IMR-90 (cell line): Measurements from ENCODE around the gene SLC25A14. TPM values are rescaled to one million over a fixed set of nuclear protein-coding genes. Genes with fewer than 3 reads are reported as not detected.

ENCODE experiments used
- ATAC-seq: fragments of 200-7000 bp; cut with Tn5 transposase; 2 replicates; pipeline ENCODE4 v1.9.1; 2020; ENCODE audit warnings: low read depth, mild to moderate bottlenecking, moderate library complexity
- BruUV-seq: library from RNA; stranded (reverse); fragments of 400-500 nt; replicated peaks from 2 replicates; lab custom pipeline; 2021; lab: Mats Ljungman, UMichigan
- CTCF ChIA-PET: fragments of 300-600 bp; formaldehyde crosslinking; extraction: SDS; loops from one replicate; lab custom pipeline; 2021; ENCODE audit warnings: antibody characterized with exemption; lab: Yijun Ruan, JAX
- POLR2A ChIA-PET: fragments of 300-600 bp; sonication (Branson Sonifier 250); formaldehyde crosslinking; loops from one replicate; lab custom pipeline; 2022; ENCODE audit warnings: antibody characterized with exemption; ENCODE audit not compliant: unreplicated experiment; lab: Charles Lee
- DNase-seq: peaks from one replicate; pipeline ENCODE4 v3.0.0; 2013
- H2AFZ ChIP-seq: replicated peaks from 2 replicates; pipeline ENCODE3; 2013; ENCODE audit warnings: low read length, mild to moderate bottlenecking; ENCODE audit not compliant: poor library complexity
- H2AK5ac ChIP-seq: 2 replicates; pipeline ENCODE4 v1.6.1; 2013; ENCODE audit warnings: low read depth, low read length, inconsistent platforms
- H2AK9ac ChIP-seq: replicated peaks from 2 replicates; pipeline ENCODE3; 2013; ENCODE audit warnings: mild to moderate bottlenecking, low read depth, low read length, moderate library complexity; ENCODE audit not compliant: poor library complexity
- H2BK120ac ChIP-seq: 2 replicates; pipeline ENCODE4 v1.6.1; 2013; ENCODE audit warnings: low read depth, low read length, inconsistent platforms
- H2BK15ac ChIP-seq: 3 replicates; pipeline ENCODE4 v1.6.1; 2013; ENCODE audit warnings: low read depth, low read length, inconsistent platforms
- H2BK20ac ChIP-seq: 2 replicates; pipeline ENCODE4 v1.6.1; 2013; ENCODE audit warnings: low read depth, mild to moderate bottlenecking, inconsistent platforms, low read length, moderate library complexity
- H2BK5ac ChIP-seq: 2 replicates; pipeline ENCODE4 v1.6.1; 2013; ENCODE audit warnings: mild to moderate bottlenecking, low read depth, low read length, inconsistent platforms; ENCODE audit not compliant: poor library complexity, severe bottlenecking
- H3K14ac ChIP-seq: replicated peaks from 2 replicates; pipeline ENCODE4 v1.6.1; 2013; ENCODE audit warnings: low read depth, low read length, inconsistent platforms
- H3K18ac ChIP-seq: 2 replicates; pipeline ENCODE4 v1.6.1; 2013; ENCODE audit warnings: low read depth, low read length, control low read depth
- H3K23ac ChIP-seq: 2 replicates; pipeline ENCODE4 v1.6.1; 2013; ENCODE audit warnings: low read depth, low read length, inconsistent platforms
- H3K27ac ChIP-seq: 2 replicates; pipeline ENCODE4 v1.5.1; 2013; ENCODE audit warnings: mild to moderate bottlenecking, control low read depth, low read length; ENCODE audit not compliant: insufficient read depth
- H3K27me3 ChIP-seq: 2 replicates; pipeline ENCODE4 v1.6.1; 2013; ENCODE audit warnings: low read length; ENCODE audit not compliant: control insufficient read depth, insufficient read depth
- H3K36me3 ChIP-seq: 2 replicates; pipeline ENCODE4 v1.6.1; 2013; ENCODE audit warnings: low read length, mixed read lengths; ENCODE audit not compliant: control insufficient read depth, insufficient read depth
- H3K4ac ChIP-seq: 2 replicates; pipeline ENCODE4 v1.6.1; 2013; ENCODE audit warnings: low read depth, low read length, inconsistent platforms
- H3K4me1 ChIP-seq: 2 replicates; pipeline ENCODE4 v1.6.1; 2013; ENCODE audit warnings: low read length, mixed read lengths; ENCODE audit not compliant: control insufficient read depth, insufficient read depth
- H3K4me2 ChIP-seq: 2 replicates; pipeline ENCODE4 v1.6.1; 2013; ENCODE audit warnings: low read depth, mild to moderate bottlenecking, control low read depth, low read length, moderate library complexity
- H3K4me3 ChIP-seq: 2 replicates; pipeline ENCODE4 v1.5.1; 2013; ENCODE audit warnings: low read depth, mild to moderate bottlenecking, control low read depth, low read length, moderate library complexity; ENCODE audit not compliant: insufficient read depth
- H3K56ac ChIP-seq: 2 replicates; pipeline ENCODE4 v1.6.1; 2013; ENCODE audit warnings: low read length, inconsistent platforms; ENCODE audit not compliant: insufficient read depth; ENCODE audit errors: extremely low read depth
- H3K79me1 ChIP-seq, 2 experiments: 2 replicates each; pipeline ENCODE4 v1.6.1; 2013; ENCODE audit warnings: low read length in 2 of 2, inconsistent platforms in 1 of 2, low read depth in 1 of 2
- H3K9ac ChIP-seq: 2 replicates; pipeline ENCODE4 v1.6.1; 2013; ENCODE audit warnings: low read depth, low read length, control low read depth
- H3K9me1 ChIP-seq: 2 replicates; pipeline ENCODE4 v1.6.1; 2013; ENCODE audit warnings: low read length, inconsistent platforms; ENCODE audit not compliant: insufficient read depth
- H3K9me3 ChIP-seq: 2 replicates; pipeline ENCODE4 v1.6.1; 2013; ENCODE audit warnings: low read length; ENCODE audit not compliant: control insufficient read depth, insufficient read depth
- H4K20me1 ChIP-seq: 2 replicates; pipeline ENCODE4 v1.6.1; 2013; ENCODE audit warnings: low read length, inconsistent platforms; ENCODE audit not compliant: insufficient read depth
- H4K5ac ChIP-seq: 2 replicates; pipeline ENCODE4 v1.6.1; 2013; ENCODE audit warnings: mild to moderate bottlenecking, low read depth, low read length, control low read depth
- H4K8ac ChIP-seq, 2 experiments: 2 replicates each; pipeline ENCODE4 v1.6.1; 2013; ENCODE audit warnings: low read depth in 2 of 2, low read length in 2 of 2, control low read depth in 1 of 2, inconsistent platforms in 1 of 2
- H4K91ac ChIP-seq: 2 replicates; pipeline ENCODE4 v1.6.1; 2013; ENCODE audit warnings: low read depth, low read length, inconsistent platforms; ENCODE audit not compliant: insufficient read depth
- BHLHE40 ChIP-seq: fragments of 150-350 bp; IDR thresholded peaks from 2 replicates; pipeline ENCODE4 v1.6.1; 2016; ENCODE audit warnings: mild to moderate bottlenecking, low read depth, low read length
- CEBPB ChIP-seq: IDR thresholded peaks from 2 replicates; pipeline ENCODE4 v1.6.1; 2012; ENCODE audit warnings: low read depth, low read length, improper control_type of control experiment
- CHD1 ChIP-seq: IDR thresholded peaks from 2 replicates; pipeline ENCODE4 v1.6.1; 2012; ENCODE audit warnings: low read depth, low read length, improper control_type of control experiment
- CTCF ChIP-seq: conservative IDR thresholded peaks from 2 replicates; pipeline ENCODE4 v1.5.1; 2012; ENCODE audit warnings: mild to moderate bottlenecking, low read depth, low read length, improper control_type of control experiment
- ELK1 ChIP-seq: fragments of 150-350 bp; IDR thresholded peaks from 2 replicates; pipeline ENCODE4 v1.6.1; 2016; ENCODE audit warnings: low read depth, mild to moderate bottlenecking, low read length, moderate library complexity, borderline replicate concordance
- FOS ChIP-seq: fragments of 150-350 bp; IDR thresholded peaks from 2 replicates; pipeline ENCODE4 v1.6.1; 2016; ENCODE audit warnings: low read depth, low read length
- MAFK ChIP-seq: IDR thresholded peaks from 2 replicates; pipeline ENCODE4 v1.6.1; 2012; ENCODE audit warnings: low read depth, low read length, improper control_type of control experiment
- MAZ ChIP-seq: IDR thresholded peaks from 2 replicates; pipeline ENCODE4 v1.6.1; 2012; ENCODE audit warnings: low read depth, mild to moderate bottlenecking, low read length, improper control_type of control experiment, moderate library complexity, borderline replicate concordance
- MXI1 ChIP-seq: IDR thresholded peaks from 2 replicates; pipeline ENCODE4 v1.6.1; 2012; ENCODE audit warnings: low read depth, mild to moderate bottlenecking, low read length, moderate library complexity, borderline replicate concordance
- NFE2L2 ChIP-seq: fragments of 150-350 bp; IDR thresholded peaks from 2 replicates; pipeline ENCODE4 v1.6.1; 2016; ENCODE audit warnings: low read depth, mild to moderate bottlenecking, low read length
- POLR2A ChIP-seq: IDR thresholded peaks from 2 replicates; pipeline ENCODE4 v1.6.1; 2012; ENCODE audit warnings: mild to moderate bottlenecking, low read depth, low read length
- RAD21 ChIP-seq: IDR thresholded peaks from 2 replicates; pipeline ENCODE4 v1.6.1; 2012; ENCODE audit warnings: low read length, improper control_type of control experiment
- RCOR1 ChIP-seq: IDR thresholded peaks from 2 replicates; pipeline ENCODE4 v1.6.1; 2012; ENCODE audit warnings: mild to moderate bottlenecking, low read length, improper control_type of control experiment; ENCODE audit not compliant: insufficient replicate concordance
- RFX5 ChIP-seq: IDR thresholded peaks from 2 replicates; pipeline ENCODE4 v1.8.0; 2012; ENCODE audit warnings: low read depth, mild to moderate bottlenecking, low read length, moderate library complexity
- SMC3 ChIP-seq: fragments of 150-350 bp; IDR thresholded peaks from 2 replicates; pipeline ENCODE4 v1.6.1; 2016; ENCODE audit warnings: low read depth, mild to moderate bottlenecking, antibody characterized with exemption, low read length, moderate library complexity
- USF2 ChIP-seq: fragments of 150-350 bp; IDR thresholded peaks from 2 replicates; pipeline ENCODE4 v1.6.1; 2017; ENCODE audit warnings: mild to moderate bottlenecking, antibody characterized with exemption, low read length, low read depth
- WGBS, 2 experiments: methylation state at CpG; one replicate each; pipeline versions ENCODE4 v1.1.5 to v1.1.7; 2013; ENCODE audit warnings: missing lambda C conversion rate in 2 of 2; ENCODE audit not compliant: insufficient read length in 1 of 2; ENCODE audit errors: extremely low coverage in 2 of 2; 5-methylcytosine and 5-hydroxymethylcytosine counted together
- dilution Hi-C: fragments of 300-500 bp; cut with HindIII; formaldehyde crosslinking; loops from one replicate; pipeline ENCODE4 v1.14.3; 2018; ENCODE audit warnings: low sequenced_read_pairs; ENCODE audit not compliant: unreplicated experiment
- in situ Hi-C: fragments of 300-500 bp; cut with MboI; formaldehyde crosslinking; loops from 3 replicates; pipeline ENCODE4 v1.14.3; 2019; ENCODE audit warnings: low sequenced_read_pairs, inconsistent platforms, mixed read lengths
- intact Hi-C: fragments of 100-400 bp; cut with micrococcal nuclease; formaldehyde crosslinking; loops from 2 replicates; pipeline ENCODE4 v1.10.0; 2022
- polyA plus RNA-seq, 3 experiments: library from polyadenylated mRNA; depleted of rRNA; stranded (reverse); fragments of >200 nt; gene quantifications; 2 replicates each; pipeline ENCODE4 v1.2.3, GENCODE V29; 2012; ENCODE audit warnings: low replicate concordance in 1 of 3
- total RNA-seq: library from RNA; depleted of rRNA; stranded (reverse); fragments of >200 nt; gene quantifications from 2 replicates; pipeline ENCODE4 v1.2.3, GENCODE V29; 2012

The SLC25A14 gene
- total and polyA plus RNA-seq, 2 of the 4 experiments (the other 2 are of a cell fraction) = 13.8 TPM

- H2AK5ac ChIP-seq = no peak overlapping the region
- H3K4me3 ChIP-seq = no peak overlapping the region
- H2AFZ ChIP-seq = no peak overlapping the region
- dilution Hi-C loops (no loop called here), in situ Hi-C loops (loop anchor here (25.0 kb wide), 1 partner anchor 91 kb away; the partner anchor contains the start of gene GPR119), intact Hi-C loops (no loop called here)
- no peak overlapping the region for H2BK5ac ChIP-seq
- BruUV-seq = no TSS peak
- CTCF ChIA-PET = interaction anchor here (0.6 kb wide), 1 partner anchor 1220 kb away, joined by 3 read pairs; no protein-coding TSS in a partner anchor
- no peak overlapping the region for H3K27ac ChIP-seq
- peaks cover 2% of the 10 kb centered on the region; the same call in 1 of the 2 replicates for H3K27me3 ChIP-seq
- H4K5ac ChIP-seq = no peak overlapping the region
- no peak overlapping the region for H3K4ac ChIP-seq
- POLR2A ChIA-PET = no interaction called here
- no peak overlapping the region for H4K91ac ChIP-seq
- H4K20me1 ChIP-seq = no peaks in the 10 kb centered on the region
- no peak overlapping the region for H3K23ac ChIP-seq
- no peak overlapping the region for H4K8ac ChIP-seq
- H2BK20ac ChIP-seq = no peak overlapping the region
- H2AK9ac ChIP-seq = no peak overlapping the region
- ATAC-seq (peak; percentile 74), DNase-seq (peak; percentile 6)
- H3K14ac ChIP-seq = no peak overlapping the region
- TF ChIP-seq CEBPB (no peak), SMC3 (no peak), NFE2L2 (no peak), MAZ (no peak), FOS (no peak), ELK1 (no peak), POLR2A (no peak), USF2 (no peak), CTCF (no peak), MXI1 (no peak), RFX5 (no peak), BHLHE40 (no peak), RCOR1 (no peak), MAFK (no peak), CHD1 (no peak), RAD21 (no peak)
- no peaks in the 10 kb centered on the region for H3K9me3 ChIP-seq
- no peak overlapping the region for H3K56ac ChIP-seq
- no peak overlapping the region for H3K4me2 ChIP-seq
- no peaks in the 10 kb centered on the region; the same call in 1 of the 2 replicates for H3K9me1 ChIP-seq
- no peak overlapping the region for H2BK15ac ChIP-seq
- H3K9ac ChIP-seq = no peak overlapping the region
- peaks cover 3% of the 10 kb centered on the region; the same call in 1 of the 2 replicates for H3K4me1 ChIP-seq
- H3K79me1 ChIP-seq = no peaks in the 10 kb centered on the region
- no CpG with 5 or more reads among the region's 2 CpGs for WGBS, 2 experiments
- no peak overlapping the region for H3K18ac ChIP-seq
- no peak overlapping the region for H2BK120ac ChIP-seq
- H3K36me3 ChIP-seq = no peaks in the 10 kb centered on the region
Observed at GRCh38 chrX:130296743-130297142, 43.0 kb upstream of the SLC25A14 start.
